HG02885 (cell line): ENCODE measurements around the gene DHCR7.
A peak's percentile ranks its signal among the peaks of the same experiment; 100 is the strongest.

Source experiments
- ATAC-seq: cut with Tn5 transposase; IDR thresholded peaks from one replicate; pipeline ENCODE4 v1.9.1; 2021; ENCODE audit warnings: mild to moderate bottlenecking; ENCODE audit not compliant: unreplicated experiment, poor library complexity

The DHCR7 gene

GRCh38 chr11:71459076-71459766, 11.0 kb upstream of the DHCR7 start:
- ATAC-seq, result no peak

- ATAC-seq, result no peak
Observed at GRCh38 chr11:71458146-71459070, 10.2 kb upstream of the DHCR7 start.

- ATAC-seq, result no peak
Observed at GRCh38 chr11:71456831-71457230, 8.6 kb upstream of the DHCR7 start.

- ATAC-seq, result no peak
Observed at GRCh38 chr11:71456294-71456693, 8.1 kb upstream of the DHCR7 start.

- ATAC-seq, result no peak
Observed at GRCh38 chr11:71454470-71455113, 6.4 kb upstream of the DHCR7 start.

GRCh38 chr11:71453918-71454304, 5.7 kb upstream of the DHCR7 start:
- ATAC-seq, result no peak

- ATAC-seq, result peak; percentile 63
Observed at GRCh38 chr11:71453037-71453917, 5.1 kb upstream of the DHCR7 start, which contains the start of gene NADSYN1. NADSYN1 (plus strand) TSS chr11:71453203; CDS start chr11:71453297, 94 bp downstream.

- ATAC-seq, result no peak
Observed at GRCh38 chr11:71452199-71453036, 4.2 kb upstream of the DHCR7 start.

GRCh38 chr11:71451596-71452198, 3.5 kb upstream of the DHCR7 start:
- ATAC-seq, result no peak

- ATAC-seq, result no peak
Observed at GRCh38 chr11:71450939-71451338, 2.7 kb upstream of the DHCR7 start.

- ATAC-seq, result no peak
Observed at GRCh38 chr11:71450507-71450906, 2.3 kb upstream of the DHCR7 start.

GRCh38 chr11:71449596-71449995, 1.4 kb upstream of the DHCR7 start:
- no peak for ATAC-seq

GRCh38 chr11:71447791-71448256, 369 bp downstream of the DHCR7 start:
- ATAC-seq, result peak; percentile 15

- ATAC-seq, result no peak
Observed at GRCh38 chr11:71446942-71447688, 1.1 kb downstream of the DHCR7 start.

GRCh38 chr11:71446150-71446549, 2.0 kb downstream of the DHCR7 start:
- no peak for ATAC-seq

GRCh38 chr11:71444811-71445210, 3.4 kb downstream of the DHCR7 start:
- ATAC-seq, result no peak

- no peak for ATAC-seq
Observed at GRCh38 chr11:71443736-71444445, 4.3 kb downstream of the DHCR7 start.
